HUES6 (cell line): ENCODE measurements around the gene ADTRP.
"Not testable (repeated sequence)": the region's sequence is repeated elsewhere in the genome, so short reads cannot be mapped to it uniquely, and the experiment has no call there.

Source experiments
- H3K27ac ChIP-seq: 2 replicates; pipeline ENCODE4 v1.7.0; 2013; ENCODE audit warnings: low read depth, mild to moderate bottlenecking, low read length, inconsistent platforms
- H3K27me3 ChIP-seq: 2 replicates; pipeline ENCODE4 v1.6.1; 2013; ENCODE audit warnings: low read length; ENCODE audit not compliant: control insufficient read depth, insufficient read depth
- H3K36me3 ChIP-seq: 2 replicates; pipeline ENCODE4 v1.6.1; 2013; ENCODE audit warnings: low read length; ENCODE audit not compliant: control insufficient read depth, insufficient read depth
- H3K4me1 ChIP-seq: 2 replicates; pipeline ENCODE4 v1.6.1; 2013; ENCODE audit warnings: low read length; ENCODE audit not compliant: control insufficient read depth, insufficient read depth
- H3K4me3 ChIP-seq: 2 replicates; pipeline ENCODE4 v1.5.1; 2013; ENCODE audit warnings: low read depth, low read length
- H3K9ac ChIP-seq: one replicate; pipeline ENCODE4 v1.6.1; 2013; ENCODE audit warnings: mild to moderate bottlenecking, low read length
- H3K9me3 ChIP-seq: 2 replicates; pipeline ENCODE4 v1.6.1; 2013; ENCODE audit warnings: low read depth, low read length; ENCODE audit not compliant: control insufficient read depth, insufficient read depth

The ADTRP gene

DNA sequence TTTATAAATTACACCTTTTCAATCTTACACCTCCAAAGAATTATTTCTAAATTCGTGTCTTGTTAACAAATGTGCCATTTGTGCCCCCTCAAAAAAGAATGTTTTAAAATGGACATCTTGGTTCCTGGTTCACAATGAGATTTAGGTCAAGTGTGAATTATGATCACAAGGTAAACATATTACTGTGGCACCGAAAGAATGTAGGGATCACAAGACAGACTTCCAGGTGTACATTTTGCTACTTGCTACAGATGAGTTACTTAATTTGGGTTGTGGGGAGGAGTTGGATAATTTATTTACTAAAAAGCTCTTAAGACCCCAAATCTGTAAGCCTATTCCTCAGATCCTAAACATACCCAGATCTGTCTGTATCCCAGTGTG, 25.0 kb upstream of the ADTRP start:
- Histone ChIP-seq H3K36me3 (no peaks in the 10 kb centered on the region), H3K9me3 (no peaks in the 10 kb centered on the region), H3K27me3 (no peaks in the 10 kb centered on the region), H3K9ac (no peak overlapping the region), H3K4me1 (peaks cover 26% of the 10 kb centered on the region), H3K4me3 (no peak overlapping the region), H3K27ac (no peak overlapping the region)

DNA sequence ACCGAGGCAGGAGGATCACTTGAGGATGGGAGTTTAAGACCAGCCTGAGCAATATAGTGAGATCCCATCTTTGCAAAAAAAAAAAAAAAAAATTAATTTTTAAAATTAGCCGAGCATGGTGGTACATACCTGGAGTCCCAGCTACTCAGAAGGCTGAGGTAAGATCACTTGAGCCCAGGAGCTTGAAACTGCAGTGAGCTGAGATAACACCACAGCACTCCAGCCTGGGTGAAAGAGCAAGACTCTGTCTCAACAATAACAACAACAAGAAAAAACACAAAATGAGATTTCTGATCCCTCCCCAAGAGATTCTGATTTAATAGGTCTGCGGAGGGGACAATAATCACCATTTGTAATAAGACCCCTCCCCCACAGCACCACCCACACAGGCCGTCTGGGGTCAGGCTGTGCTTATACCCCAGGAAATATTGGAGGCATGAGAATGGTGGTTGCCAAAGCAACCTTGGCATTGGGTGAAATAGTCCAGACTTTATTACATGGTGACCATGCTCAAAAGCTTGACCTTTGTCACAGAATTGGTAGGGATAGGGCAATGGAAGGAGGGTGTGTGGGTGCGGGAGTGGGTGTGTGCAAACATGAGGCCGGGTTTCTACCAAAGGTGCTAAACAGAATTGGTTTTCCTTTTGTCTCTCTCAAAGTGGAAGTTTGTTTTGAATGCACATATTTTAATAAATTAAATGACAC, 24.4 kb upstream of the ADTRP start:
- H3K9ac ChIP-seq: no peak overlapping the region
- H3K27ac ChIP-seq: no peak overlapping the region
- H3K4me3 ChIP-seq: no peak overlapping the region
- no peaks in the 10 kb centered on the region for H3K27me3 ChIP-seq
- no peaks in the 10 kb centered on the region for H3K9me3 ChIP-seq
- no peaks in the 10 kb centered on the region for H3K36me3 ChIP-seq
- H3K4me1 ChIP-seq: peaks cover 26% of the 10 kb centered on the region

DNA sequence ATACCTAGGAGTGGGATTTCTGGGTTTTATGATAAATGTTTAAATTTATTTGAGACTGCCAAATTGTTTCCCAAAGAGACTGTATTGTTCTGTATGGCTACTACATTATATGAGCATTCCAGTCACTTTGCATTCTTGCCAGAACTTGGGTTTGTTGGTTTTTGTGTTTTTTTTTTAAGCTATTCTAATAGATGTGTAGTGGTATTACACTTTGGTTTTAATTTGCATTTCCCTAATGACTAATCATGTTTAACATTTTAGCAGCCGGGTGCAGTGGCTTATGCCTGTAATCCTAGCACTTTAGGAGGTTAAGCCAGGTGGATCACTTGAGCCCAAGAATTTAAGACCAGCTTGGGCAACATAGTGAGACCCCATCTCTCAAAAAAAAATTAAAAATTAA, 21.9 kb upstream of the ADTRP start:
- not testable (repeated sequence) for H3K9ac ChIP-seq, H3K27me3 ChIP-seq, H3K4me3 ChIP-seq, H3K36me3 ChIP-seq, H3K9me3 ChIP-seq, H3K27ac ChIP-seq
- peaks cover 18% of the 10 kb centered on the region for H3K4me1 ChIP-seq

DNA sequence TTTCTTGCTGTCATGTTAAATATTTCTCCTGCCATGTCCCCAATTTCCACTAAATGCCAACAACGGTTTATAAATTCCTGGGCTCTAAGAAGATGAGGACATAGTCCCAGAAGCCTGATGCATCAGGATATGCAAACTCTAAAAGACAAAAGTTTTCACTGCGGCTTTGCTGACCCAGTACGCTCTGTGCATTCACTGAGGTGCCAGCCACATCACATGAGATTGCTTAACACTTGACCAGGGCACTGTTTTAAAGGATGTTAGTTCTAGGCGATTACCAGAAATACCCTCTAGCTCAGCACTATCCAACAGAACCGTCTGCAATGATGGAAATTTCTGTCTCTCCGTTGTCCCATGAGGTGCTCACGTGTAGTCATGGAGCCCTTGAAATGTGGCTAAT, 19.9 kb upstream of the ADTRP start:
- H3K9me3 ChIP-seq: no peaks in the 10 kb centered on the region
- no peaks in the 10 kb centered on the region for H3K27me3 ChIP-seq
- no peak overlapping the region for H3K4me3 ChIP-seq
- no peak overlapping the region for H3K27ac ChIP-seq
- no peak overlapping the region for H3K9ac ChIP-seq
- H3K4me1 ChIP-seq: peaks cover 6% of the 10 kb centered on the region; the same call in 1 of the 2 replicates
- H3K36me3 ChIP-seq: no peaks in the 10 kb centered on the region

DNA sequence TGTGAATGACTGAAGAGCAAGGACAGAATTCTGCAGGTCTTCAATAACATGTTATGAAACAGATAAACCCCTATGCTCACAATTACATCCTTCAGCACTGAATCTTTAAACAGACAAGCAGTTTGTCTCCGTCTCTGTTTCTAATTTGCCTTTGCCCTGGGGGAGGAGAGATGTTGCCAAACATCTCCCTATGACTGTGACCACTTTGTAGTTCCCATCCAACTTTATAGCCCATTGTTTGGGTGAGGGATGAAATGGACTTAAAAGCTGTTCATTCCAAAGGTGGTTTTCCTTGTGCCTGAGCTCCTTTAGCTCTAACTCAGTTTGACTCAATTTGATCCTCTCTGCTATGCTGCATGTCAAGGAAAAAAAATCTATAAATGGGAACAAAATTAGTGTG, 19.5 kb upstream of the ADTRP start:
- Histone ChIP-seq H3K27ac (no peak overlapping the region), H3K36me3 (no peaks in the 10 kb centered on the region), H3K27me3 (no peaks in the 10 kb centered on the region), H3K4me1 (peaks cover 2% of the 10 kb centered on the region; the same call in 1 of the 2 replicates), H3K4me3 (no peak overlapping the region), H3K9me3 (no peaks in the 10 kb centered on the region), H3K9ac (no peak overlapping the region)

DNA sequence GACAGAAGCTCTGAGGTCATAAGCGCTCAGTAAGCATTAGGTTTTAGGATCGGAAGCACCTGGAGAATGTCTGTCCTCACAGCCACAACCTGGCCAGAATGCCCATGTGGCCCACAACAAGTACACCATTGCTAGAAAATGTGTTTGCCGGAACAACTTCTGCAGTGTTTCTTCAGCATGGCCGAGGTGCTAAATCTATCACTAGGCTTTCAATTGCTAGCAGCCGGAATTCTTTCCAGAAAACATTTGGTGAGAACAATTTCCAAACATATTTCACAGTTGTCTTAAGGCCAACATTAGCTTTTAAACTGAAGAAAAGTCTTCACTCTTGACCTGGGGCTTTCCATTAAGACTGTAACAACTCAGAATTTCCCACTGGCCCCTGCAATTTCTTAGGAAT, 18.2 kb upstream of the ADTRP start:
- H3K27me3 ChIP-seq: no peaks in the 10 kb centered on the region
- no peak overlapping the region for H3K27ac ChIP-seq
- no peaks in the 10 kb centered on the region for H3K9me3 ChIP-seq
- H3K4me1 ChIP-seq: peaks cover 3% of the 10 kb centered on the region; the same call in 1 of the 2 replicates
- no peak overlapping the region for H3K9ac ChIP-seq
- H3K4me3 ChIP-seq: no peak overlapping the region
- H3K36me3 ChIP-seq: no peaks in the 10 kb centered on the region

DNA sequence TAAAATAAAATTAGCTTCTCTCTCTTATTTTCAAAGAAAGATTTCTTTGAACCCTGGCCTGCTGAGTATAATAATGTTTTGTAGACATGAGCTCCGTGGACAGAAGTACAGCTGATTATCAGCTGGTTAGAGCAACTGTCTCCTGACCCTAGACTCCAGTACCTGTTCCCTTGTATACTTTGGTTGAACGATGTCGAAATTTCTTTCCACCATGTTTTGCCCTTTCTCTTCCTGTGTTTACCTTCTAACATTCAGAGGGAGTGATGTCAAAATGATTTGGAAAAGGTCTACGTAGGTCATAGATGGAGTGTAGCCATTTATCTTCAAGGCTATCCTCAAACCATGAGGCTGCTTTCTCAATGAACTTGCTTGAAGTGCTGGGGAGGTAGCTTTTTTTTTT, 16.8 kb upstream of the ADTRP start:
- Histone ChIP-seq H3K27me3 (no peaks in the 10 kb centered on the region), H3K9ac (no peak overlapping the region), H3K36me3 (no peaks in the 10 kb centered on the region), H3K4me1 (peaks cover 15% of the 10 kb centered on the region), H3K9me3 (no peaks in the 10 kb centered on the region), H3K27ac (no peak overlapping the region), H3K4me3 (no peak overlapping the region)

DNA sequence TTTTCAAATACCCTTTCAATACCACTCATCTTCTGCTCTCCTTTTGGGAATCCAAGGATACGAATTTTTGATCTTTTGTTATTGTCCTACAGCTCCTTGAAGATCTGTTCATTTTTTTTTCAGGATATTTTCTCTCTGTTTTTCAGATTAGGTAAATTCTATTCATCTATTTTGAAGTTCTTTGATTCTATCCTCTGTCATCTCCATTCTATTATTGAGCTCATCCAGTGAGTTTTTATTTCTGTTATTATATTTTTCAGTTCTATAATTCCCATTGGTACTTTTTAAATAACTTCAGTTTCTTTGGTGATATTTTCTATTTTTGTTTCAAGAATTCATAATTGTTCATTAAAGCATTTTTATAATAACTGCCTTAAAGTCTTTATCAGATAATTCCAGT, 14.7 kb upstream of the ADTRP start:
- Histone ChIP-seq H3K9ac (no peak overlapping the region), H3K36me3 (no peaks in the 10 kb centered on the region), H3K27ac (no peak overlapping the region), H3K9me3 (no peaks in the 10 kb centered on the region), H3K4me1 (peaks cover 17% of the 10 kb centered on the region), H3K27me3 (no peaks in the 10 kb centered on the region), H3K4me3 (no peak overlapping the region)

DNA sequence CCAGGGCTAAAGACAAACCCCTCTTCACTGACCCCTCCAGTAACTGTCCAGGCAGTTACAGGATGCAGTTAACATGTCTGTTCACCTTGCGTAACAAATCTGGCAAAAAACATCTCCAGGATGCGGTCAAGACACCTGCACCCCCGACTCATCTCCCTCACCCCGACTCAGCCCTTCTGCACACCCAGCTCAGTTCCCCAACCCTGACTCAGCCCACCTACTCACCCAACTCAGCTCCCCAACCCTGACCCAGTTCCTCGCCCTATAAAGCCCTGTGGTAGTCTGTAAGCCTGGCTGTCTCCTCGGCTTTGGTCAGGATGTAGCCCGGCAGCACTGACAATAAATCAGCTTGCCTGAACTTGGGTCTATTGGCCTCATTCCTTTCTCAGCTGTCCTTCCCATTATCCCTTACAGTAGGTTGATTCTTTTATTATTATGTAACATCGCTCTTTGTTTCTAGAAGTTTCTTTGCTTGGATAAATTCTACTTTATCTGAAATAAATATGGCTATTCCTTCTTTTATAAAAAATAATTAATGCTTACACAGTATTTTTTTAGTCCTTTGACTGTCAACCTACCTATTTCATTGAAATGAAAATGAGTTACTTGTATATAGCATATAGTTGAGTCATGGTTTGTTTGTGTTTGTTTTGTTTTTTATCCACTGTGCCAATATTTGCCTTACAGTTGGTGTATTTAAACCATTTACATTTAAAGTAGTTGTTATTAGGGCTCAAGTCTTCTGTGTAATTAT, 12.9 kb upstream of the ADTRP start:
- Histone ChIP-seq H3K36me3 (no peaks in the 10 kb centered on the region), H3K27ac (0 out of 2 replicates have a peak overlapping the region, but pooled peaks have one; percentile 32), H3K4me1 (peaks cover 23% of the 10 kb centered on the region), H3K27me3 (no peaks in the 10 kb centered on the region), H3K9me3 (no peaks in the 10 kb centered on the region), H3K4me3 (no peak overlapping the region), H3K9ac (no peak overlapping the region)

DNA sequence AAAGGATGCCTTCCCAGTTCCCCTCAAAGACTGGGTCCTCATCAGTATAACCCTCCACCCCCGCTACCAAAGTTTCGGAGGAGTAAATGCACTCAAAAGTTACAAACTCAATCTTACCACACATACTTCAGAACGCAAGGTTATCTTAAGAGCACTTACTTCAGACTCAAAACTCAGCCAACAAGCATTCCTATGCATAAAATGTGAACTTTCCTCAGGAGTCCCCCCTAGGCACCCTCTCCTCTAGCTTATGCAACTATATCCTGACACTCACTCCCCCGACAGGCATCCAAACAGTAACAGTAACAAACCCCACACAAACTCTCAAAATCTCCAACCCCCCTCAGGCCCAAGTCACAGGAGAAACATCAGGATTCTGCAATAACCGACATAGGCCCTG, 11.1 kb upstream of the ADTRP start:
- Histone ChIP-seq H3K36me3 (no peaks in the 10 kb centered on the region), H3K27ac (no peak overlapping the region), H3K9me3 (no peaks in the 10 kb centered on the region), H3K4me3 (no peak overlapping the region), H3K27me3 (no peaks in the 10 kb centered on the region), H3K9ac (no peak overlapping the region), H3K4me1 (peaks cover 23% of the 10 kb centered on the region)

DNA sequence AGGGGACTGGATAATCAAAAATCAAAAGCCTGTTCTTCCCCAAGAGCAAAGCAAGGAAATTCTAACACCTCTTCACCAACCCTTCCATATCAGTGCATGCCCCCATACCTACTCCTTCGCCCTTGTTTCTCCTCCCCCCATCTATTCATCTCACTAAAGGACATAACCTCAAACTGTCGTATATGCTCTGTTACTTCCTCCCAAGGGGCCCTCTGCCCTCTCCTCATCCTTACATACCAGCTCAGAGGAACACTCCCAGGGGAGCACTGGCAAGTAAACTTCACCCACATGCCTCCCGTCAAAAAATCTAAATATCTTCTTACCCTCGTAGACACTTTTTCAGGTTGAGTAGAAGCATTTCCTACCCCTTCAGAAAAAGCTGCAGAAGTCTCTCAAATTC, 9.4 kb upstream of the ADTRP start:
- Histone ChIP-seq H3K27me3 (no peaks in the 10 kb centered on the region), H3K4me1 (peaks cover 23% of the 10 kb centered on the region), H3K4me3 (no peak overlapping the region), H3K36me3 (no peaks in the 10 kb centered on the region), H3K27ac (no peak overlapping the region), H3K9ac (no peak overlapping the region), H3K9me3 (no peaks in the 10 kb centered on the region)
